HL-60 (cell line): ENCODE measurements around the gene GNPTG.

Experiments used
- CTCF ChIP-seq: IDR thresholded peaks from one replicate; pipeline ENCODE4 v1.5.1; 2011; ENCODE audit warnings: low read length, control low read depth, inconsistent platforms; ENCODE audit not compliant: insufficient read depth
- GABPA ChIP-seq: IDR thresholded peaks from 2 replicates; pipeline ENCODE4 v1.6.1; 2012; ENCODE audit warnings: low read depth
- POLR2AphosphoS5 ChIP-seq: IDR thresholded peaks from 2 replicates; pipeline ENCODE4 v1.6.1; 2012; ENCODE audit warnings: low read depth
- REST ChIP-seq: IDR thresholded peaks from 2 replicates; pipeline ENCODE4 v1.6.1; 2012; ENCODE audit warnings: low read depth; ENCODE audit not compliant: insufficient replicate concordance

GRCh38 chr16:1389762-1390161, 38.0 kb downstream of the GNPTG start:
- TF ChIP-seq CTCF: no peak
- no peak for TF ChIP-seq POLR2AphosphoS5
- no peak for TF ChIP-seq GABPA
- no peak for TF ChIP-seq REST
